DND-41 (cell line): ENCODE data around the gene CYB561A3.

Experiments used
- ATAC-seq: fragments of 200-7000 bp; cut with Tn5 transposase; 3 replicates; pipeline ENCODE4 v1.9.1; 2021; ENCODE audit warnings: low read depth; ENCODE audit not compliant: insufficient read depth
- DNase-seq: peaks from one replicate; pipeline ENCODE4 v3.0.0-alpha.2; 2020
- H2AFZ ChIP-seq: 2 replicates; pipeline ENCODE4 v1.6.0; 2012; ENCODE audit warnings: low read depth, low read length
- H3K27ac ChIP-seq: 2 replicates; pipeline ENCODE4 v1.5.1; 2012; ENCODE audit warnings: low read length, inconsistent platforms
- H3K27me3 ChIP-seq: fragments of 200-600 bp; sonication (generic); 2 replicates; pipeline ENCODE4 v1.6.0; 2012; ENCODE audit warnings: low read length, mild to moderate bottlenecking, inconsistent platforms; ENCODE audit not compliant: insufficient read depth, poor library complexity
- H3K36me3 ChIP-seq: 2 replicates; pipeline ENCODE4 v1.5.1; 2012; ENCODE audit warnings: low read length, inconsistent platforms; ENCODE audit not compliant: insufficient read depth
- H3K4me1 ChIP-seq: 2 replicates; pipeline ENCODE4 v1.5.1; 2012; ENCODE audit warnings: mild to moderate bottlenecking, low read length; ENCODE audit not compliant: insufficient read depth
- H3K4me2 ChIP-seq: 2 replicates; pipeline ENCODE4 v1.6.0; 2012; ENCODE audit warnings: mild to moderate bottlenecking, moderate library complexity, low read length, inconsistent platforms; ENCODE audit not compliant: insufficient read depth
- H3K4me3 ChIP-seq, 2 experiments: fragments of 200-600 bp in 1 of 2; shearing (Covaris generic) in 1 of 2; 2 replicates each; pipeline ENCODE4 v1.5.1; 2012 to 2016; ENCODE audit warnings: inconsistent platforms in 2 of 2, low read length in 2 of 2, mild to moderate bottlenecking in 2 of 2, low read depth in 1 of 2, moderate library complexity in 1 of 2
- H3K79me2 ChIP-seq: 2 replicates; pipeline ENCODE4 v1.6.0; 2012; ENCODE audit warnings: low read length, inconsistent platforms; ENCODE audit not compliant: insufficient read depth
- H3K9ac ChIP-seq: 2 replicates; pipeline ENCODE4 v1.6.0; 2012; ENCODE audit warnings: low read depth, mild to moderate bottlenecking, inconsistent platforms, low read length, moderate library complexity
- H3K9me3 ChIP-seq: 2 replicates; pipeline ENCODE4 v1.5.1; 2012; ENCODE audit warnings: low read length, moderate library complexity, mild to moderate bottlenecking, inconsistent platforms; ENCODE audit not compliant: insufficient read depth, severe bottlenecking
- H4K20me1 ChIP-seq: 2 replicates; pipeline ENCODE4 v1.6.0; 2012; ENCODE audit warnings: low read length; ENCODE audit not compliant: insufficient read depth
- EZH2 ChIP-seq: IDR thresholded peaks from 3 replicates; pipeline ENCODE4 v1.6.1; 2012; ENCODE audit warnings: borderline replicate concordance, low read depth, mild to moderate bottlenecking, moderate library complexity, low read length, inconsistent platforms; ENCODE audit not compliant: severe bottlenecking
- TF ChIP-seq, protein P1 (sequence below): IDR thresholded peaks from 2 replicates; pipeline ENCODE4 v1.5.1; 2012; ENCODE audit warnings: borderline replicate concordance, low read length, moderate library complexity, mild to moderate bottlenecking; ENCODE audit not compliant: poor library complexity, severe bottlenecking; ENCODE audit errors: extremely low read depth

The CYB561A3 gene

DNA sequence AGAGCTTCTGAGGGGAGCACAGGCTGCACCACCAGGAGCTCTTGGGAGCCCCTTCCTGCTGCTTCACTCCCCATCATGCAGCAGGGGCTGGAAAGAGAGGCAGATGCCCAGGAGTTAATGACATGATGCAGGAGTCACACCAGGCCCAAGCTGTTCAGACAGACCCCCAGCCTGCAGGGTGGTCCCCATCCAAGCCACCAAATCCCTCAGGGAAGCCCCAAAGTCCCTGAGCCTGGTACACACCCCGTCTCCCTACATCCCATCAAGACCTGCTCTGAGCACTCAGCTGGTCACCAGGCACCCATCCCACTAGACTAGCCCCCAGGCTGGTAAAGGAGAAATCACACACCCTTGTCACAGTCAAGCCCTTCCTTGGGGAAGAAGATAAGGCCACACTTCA is 11.3 kb downstream of the CYB561A3 start:
- TF ChIP-seq, protein P1, sequence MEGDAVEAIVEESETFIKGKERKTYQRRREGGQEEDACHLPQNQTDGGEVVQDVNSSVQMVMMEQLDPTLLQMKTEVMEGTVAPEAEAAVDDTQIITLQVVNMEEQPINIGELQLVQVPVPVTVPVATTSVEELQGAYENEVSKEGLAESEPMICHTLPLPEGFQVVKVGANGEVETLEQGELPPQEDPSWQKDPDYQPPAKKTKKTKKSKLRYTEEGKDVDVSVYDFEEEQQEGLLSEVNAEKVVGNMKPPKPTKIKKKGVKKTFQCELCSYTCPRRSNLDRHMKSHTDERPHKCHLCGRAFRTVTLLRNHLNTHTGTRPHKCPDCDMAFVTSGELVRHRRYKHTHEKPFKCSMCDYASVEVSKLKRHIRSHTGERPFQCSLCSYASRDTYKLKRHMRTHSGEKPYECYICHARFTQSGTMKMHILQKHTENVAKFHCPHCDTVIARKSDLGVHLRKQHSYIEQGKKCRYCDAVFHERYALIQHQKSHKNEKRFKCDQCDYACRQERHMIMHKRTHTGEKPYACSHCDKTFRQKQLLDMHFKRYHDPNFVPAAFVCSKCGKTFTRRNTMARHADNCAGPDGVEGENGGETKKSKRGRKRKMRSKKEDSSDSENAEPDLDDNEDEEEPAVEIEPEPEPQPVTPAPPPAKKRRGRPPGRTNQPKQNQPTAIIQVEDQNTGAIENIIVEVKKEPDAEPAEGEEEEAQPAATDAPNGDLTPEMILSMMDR, result no peak
- TF ChIP-seq EZH2, result no peak
- Histone ChIP-seq H3K4me1 (no peaks in the 10 kb centered on the region), H3K9ac (no peak overlapping the region), H3K9me3 (no peaks in the 10 kb centered on the region), H3K36me3 (peaks cover 68% of the 10 kb centered on the region), H4K20me1 (no peaks in the 10 kb centered on the region), H3K27ac (no peak overlapping the region), H3K27me3 (no peaks in the 10 kb centered on the region), H2AFZ (no peak overlapping the region), H3K4me2 (no peak overlapping the region), H3K79me2 (no peaks in the 10 kb centered on the region), H3K4me3 (no peak overlapping the region)
- no peak for DNase-seq
- no peak for ATAC-seq

- Histone ChIP-seq H3K4me3 (no peak overlapping the region), H3K4me2 (no peak overlapping the region), H3K4me1 (no peaks in the 10 kb centered on the region), H3K27me3 (no peaks in the 10 kb centered on the region), H3K9me3 (no peaks in the 10 kb centered on the region), H4K20me1 (no peaks in the 10 kb centered on the region), H3K9ac (no peak overlapping the region), H3K27ac (no peak overlapping the region), H2AFZ (no peak overlapping the region), H3K79me2 (no peaks in the 10 kb centered on the region), H3K36me3 (peaks cover 68% of the 10 kb centered on the region)
- TF ChIP-seq, protein P1, result no peak
- no peak for TF ChIP-seq EZH2
- ATAC-seq (no peak), DNase-seq (no peak)
Measured at GRCh38 chr11:61349916-61350315, 11.8 kb downstream of the CYB561A3 start.

DNA sequence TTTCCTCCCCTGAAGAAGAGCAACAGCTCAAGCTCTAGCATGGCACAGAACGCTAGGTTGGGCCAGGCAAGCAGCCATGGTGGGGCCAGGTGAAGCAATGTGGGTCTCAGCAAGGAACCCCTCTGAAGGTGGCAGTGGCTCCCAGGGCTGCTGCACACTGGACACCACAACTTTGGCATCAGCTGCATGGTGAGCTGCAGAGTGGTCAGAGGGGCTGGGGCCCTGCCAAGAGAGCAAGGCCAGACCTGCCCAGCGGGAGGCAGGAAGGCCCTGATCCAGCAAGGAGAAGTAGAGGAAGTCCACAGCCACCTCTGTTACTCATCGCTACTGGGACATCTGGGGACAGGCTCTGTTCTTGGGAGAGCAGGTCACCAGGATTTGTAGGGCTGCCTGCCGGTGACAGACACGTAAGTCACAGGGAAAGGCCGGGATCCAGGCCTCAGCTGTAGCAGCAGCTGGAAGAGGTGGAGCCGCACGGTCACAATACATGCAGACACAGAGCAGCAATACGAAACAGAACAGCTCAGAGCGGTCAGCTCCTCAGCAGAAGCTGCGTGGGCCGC is 12.4 kb downstream of the CYB561A3 start:
- no peaks in the 10 kb centered on the region for H3K79me2 ChIP-seq
- ATAC-seq, result no peak
- H3K27me3 ChIP-seq, result no peaks in the 10 kb centered on the region
- no peaks in the 10 kb centered on the region for H3K4me1 ChIP-seq
- no peak for DNase-seq
- no peaks in the 10 kb centered on the region for H3K9me3 ChIP-seq
- no peak overlapping the region for H3K4me2 ChIP-seq
- H4K20me1 ChIP-seq, result no peaks in the 10 kb centered on the region
- H2AFZ ChIP-seq, result no peak overlapping the region
- TF ChIP-seq, protein P1, result no peak
- no peak for TF ChIP-seq EZH2
- peaks cover 68% of the 10 kb centered on the region for H3K36me3 ChIP-seq
- H3K4me3 ChIP-seq, result no peak overlapping the region
- H3K9ac ChIP-seq, result no peak overlapping the region
- H3K27ac ChIP-seq, result no peak overlapping the region

DNA sequence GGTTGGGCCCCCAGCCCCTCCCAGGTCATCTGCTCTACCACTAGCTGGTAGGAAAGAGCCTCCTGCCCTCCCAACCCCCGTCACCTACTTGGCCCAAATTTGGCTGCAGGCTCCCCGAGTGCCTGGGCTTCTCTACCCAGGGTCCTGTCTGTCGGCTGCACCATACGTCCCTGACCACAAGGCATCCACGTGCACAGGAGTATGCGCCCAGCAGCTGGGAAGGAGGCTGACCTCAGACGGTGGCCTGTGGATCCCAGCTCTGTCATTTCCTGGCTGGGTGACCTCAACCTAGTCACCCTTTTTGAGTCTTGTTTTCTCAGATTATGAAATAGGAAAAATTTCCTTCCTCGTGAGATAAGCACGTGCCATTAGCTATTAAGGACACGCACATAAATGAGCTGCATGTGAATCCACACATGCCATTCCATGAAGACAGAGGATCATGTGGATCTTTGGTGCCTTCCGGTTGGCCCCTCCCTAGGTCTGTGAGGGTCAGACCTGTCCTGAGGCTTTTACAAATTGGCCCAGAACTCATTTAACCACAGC is 13.7 kb downstream of the CYB561A3 start:
- TF ChIP-seq, protein P1, result no peak
- no peak for TF ChIP-seq EZH2
- H3K79me2 ChIP-seq, result no peaks in the 10 kb centered on the region
- no peak overlapping the region for H2AFZ ChIP-seq
- no peaks in the 10 kb centered on the region for H4K20me1 ChIP-seq
- H3K9ac ChIP-seq, result no peak overlapping the region
- H3K4me3 ChIP-seq, result no peak overlapping the region
- H3K27ac ChIP-seq, result no peak overlapping the region
- no peaks in the 10 kb centered on the region for H3K4me1 ChIP-seq
- no peaks in the 10 kb centered on the region for H3K9me3 ChIP-seq
- ATAC-seq, result no peak
- peaks cover 57% of the 10 kb centered on the region for H3K36me3 ChIP-seq
- no peaks in the 10 kb centered on the region for H3K27me3 ChIP-seq
- no peak overlapping the region for H3K4me2 ChIP-seq
- DNase-seq, result no peak
